ENCODE data around the gene STK17A.
A peak's percentile ranks its signal among the peaks of the same experiment; 100 is the strongest.
"Not testable (repeated sequence)": the region's sequence is repeated elsewhere in the genome, so short reads cannot be mapped to it uniquely, and the experiment has no call there.

STK17A gene

GRCh38 chr7:43584195-43584586, 1.3 kb downstream of the STK17A start:
- Histone ChIP-seq H3K4me1 (ENCODE audit: control insufficient read depth, insufficient read depth, low read length) (peaks cover 27% of the 10 kb centered on the region), H3K27ac (ENCODE audit: extremely low read depth, low read depth, low read length) (no peak overlapping the region; the same call in 1 of the 2 replicates), H3K4me3 (ENCODE audit: low read depth, low read length) (peak overlapping the region; percentile 82), H3K36me3 (ENCODE audit: control insufficient read depth in 2 of 2, insufficient read depth in 1 of 2, low read length in 2 of 2) (no peaks in the 10 kb centered on the region), H3K9me3 (ENCODE audit: control insufficient read depth, insufficient read depth, low read depth, low read length) (no peaks in the 10 kb centered on the region)
- CTCF ChIA-PET: interaction anchor here (0.9 to 1.2 kb wide), 2 partner anchors 109 to 131 kb away, joined by 4 to 6 read pairs; no protein-coding TSS in a partner anchor
- TF ChIP-seq ZNF513 (tag by site-specific recombination; IDR thresholded peaks at IDR 0.05): no peak
- TF ChIP-seq ZXDB (tag by site-specific recombination; IDR thresholded peaks at IDR 0.05): no peak
- peak; percentile 84 for TF ChIP-seq ZNF341 (tag by site-specific recombination; IDR thresholded peaks at IDR 0.05; ENCODE audit: low read depth)
- no peak for TF ChIP-seq ZNF830 (tag by site-specific recombination; IDR thresholded peaks at IDR 0.05; ENCODE audit: low read depth)
- TF ChIP-seq ZSCAN5A (tag by site-specific recombination; IDR thresholded peaks at IDR 0.05): no peak
- TF ChIP-seq PRDM10 (tag by site-specific recombination; IDR thresholded peaks at IDR 0.05): peak; percentile 58
- TF ChIP-seq YY1 (tag by site-specific recombination; IDR thresholded peaks at IDR 0.05): no peak
- TF ChIP-seq SETDB1 (IDR thresholded peaks at IDR 0.05; ENCODE audit: insufficient read length, low read length): no peak
- POLR2A ChIA-PET: interaction anchor here (0.5 to 3.6 kb wide), 5 partner anchors 13 to 180 kb away, joined by 3 to 62 read pairs (median 4); no protein-coding TSS in a partner anchor

- POLR2A ChIA-PET: interaction anchor here (0.7 to 3.6 kb wide), 3 partner anchors 109 to 456 kb away, joined by 3 to 62 read pairs (median 8); no protein-coding TSS in a partner anchor
- not testable (repeated sequence) for H3K9me3 ChIP-seq (ENCODE audit: control insufficient read depth, insufficient read depth, low read depth, low read length); H3K36me3 ChIP-seq (ENCODE audit: control insufficient read depth in 2 of 2, insufficient read depth in 1 of 2, low read length in 2 of 2); H3K27ac ChIP-seq (ENCODE audit: extremely low read depth, low read depth, low read length)
- H3K4me1 ChIP-seq (ENCODE audit: control insufficient read depth, insufficient read depth, low read length): peaks cover 29% of the 10 kb centered on the region
- CTCF ChIA-PET: interaction anchor here (0.6 to 1.2 kb wide), 3 partner anchors 109 to 130 kb away, joined by 4 to 6 read pairs (median 4); no protein-coding TSS in a partner anchor
- peak overlapping the region; percentile 82 for H3K4me3 ChIP-seq (ENCODE audit: low read depth, low read length)
Measured at GRCh38 chr7:43584733-43585132, 1.8 kb downstream of the STK17A start.

- Histone ChIP-seq H3K4me1 (ENCODE audit: control insufficient read depth, insufficient read depth, low read length) (peaks cover 29% of the 10 kb centered on the region), H3K9me3 (ENCODE audit: control insufficient read depth, insufficient read depth, low read depth, low read length) (no peaks in the 10 kb centered on the region), H3K27ac (ENCODE audit: extremely low read depth, low read depth, low read length) (no peak overlapping the region), H3K4me3 (ENCODE audit: low read depth, low read length) (no peak overlapping the region; the same call in 1 of the 2 replicates), H3K36me3 (ENCODE audit: control insufficient read depth in 2 of 2, insufficient read depth in 1 of 2, low read length in 2 of 2) (no peaks in the 10 kb centered on the region)
- CTCF ChIA-PET: interaction anchor here (0.5 to 0.9 kb wide), 8 partner anchors 79 to 708 kb away, joined by 3 to 4 read pairs (median 4); no protein-coding TSS in a partner anchor
- POLR2A ChIA-PET: no interaction called here
- peak; percentile 7; the same call in 1 of the 2 replicates for TF ChIP-seq IKZF3 (tag by site-specific recombination; IDR thresholded peaks at IDR 0.05)
- peak; percentile 65 for TF ChIP-seq ATF2 (tag by site-specific recombination; IDR thresholded peaks at IDR 0.05; ENCODE audit: low read depth)
- TF ChIP-seq ZNF660 (tag by site-specific recombination; IDR thresholded peaks at IDR 0.05): 0 out of 2 replicates have a peak, but pooled peaks have one; percentile 17
- TF ChIP-seq PRDM1 (tag by site-specific recombination; IDR thresholded peaks at IDR 0.05): peak; percentile 33
- TF ChIP-seq ZNF426 (tag by site-specific recombination; IDR thresholded peaks at IDR 0.05): no peak
- TF ChIP-seq ZNF169 (tag by site-specific recombination; IDR thresholded peaks at IDR 0.05): no peak
- peak; percentile 83 for TF ChIP-seq PRDM6 (tag by site-specific recombination; IDR thresholded peaks at IDR 0.05)
Measured at GRCh38 chr7:43585562-43585961, 2.7 kb downstream of the STK17A start.
